ENCODE results near the gene SCFD2.
A peak's percentile ranks its signal among the peaks of the same experiment; 100 is the strongest.
"Not testable (repeated sequence)": the region's sequence is repeated elsewhere in the genome, so short reads cannot be mapped to it uniquely, and the experiment has no call there.

Gene SCFD2

DNA sequence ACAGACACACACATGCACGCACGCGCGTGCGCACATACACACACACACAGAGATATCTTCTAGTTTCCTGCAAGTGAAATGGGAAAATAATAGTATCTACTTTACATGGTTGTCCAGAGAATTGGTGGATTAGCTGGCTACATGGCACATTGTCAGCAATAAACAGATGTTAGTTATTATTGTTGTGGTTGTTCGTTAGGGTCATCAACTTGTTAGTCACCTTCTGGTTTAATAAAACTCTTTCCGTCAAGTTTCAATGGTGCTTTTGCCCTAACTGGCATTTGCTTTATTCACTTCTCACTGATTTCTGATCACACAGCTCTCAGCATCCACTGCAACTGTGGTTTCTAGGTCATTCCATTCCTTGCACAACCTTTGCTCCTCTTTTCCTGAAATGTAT is 529.2 kb downstream of the SCFD2 start:
- Mint-ChIP-seq H3K36me3 (ENCODE audit: low read depth) (no peaks in the 10 kb centered on the region), H3K27me3 (ENCODE audit: low read depth, poor library complexity) (peaks cover 7% of the 10 kb centered on the region), H3K4me3 (no peak overlapping the region), H3K9me3 (no peaks in the 10 kb centered on the region), H3K4me1 (peaks cover 45% of the 10 kb centered on the region), H3K27ac (no peak overlapping the region)
- TF ChIP-seq, protein P1, sequence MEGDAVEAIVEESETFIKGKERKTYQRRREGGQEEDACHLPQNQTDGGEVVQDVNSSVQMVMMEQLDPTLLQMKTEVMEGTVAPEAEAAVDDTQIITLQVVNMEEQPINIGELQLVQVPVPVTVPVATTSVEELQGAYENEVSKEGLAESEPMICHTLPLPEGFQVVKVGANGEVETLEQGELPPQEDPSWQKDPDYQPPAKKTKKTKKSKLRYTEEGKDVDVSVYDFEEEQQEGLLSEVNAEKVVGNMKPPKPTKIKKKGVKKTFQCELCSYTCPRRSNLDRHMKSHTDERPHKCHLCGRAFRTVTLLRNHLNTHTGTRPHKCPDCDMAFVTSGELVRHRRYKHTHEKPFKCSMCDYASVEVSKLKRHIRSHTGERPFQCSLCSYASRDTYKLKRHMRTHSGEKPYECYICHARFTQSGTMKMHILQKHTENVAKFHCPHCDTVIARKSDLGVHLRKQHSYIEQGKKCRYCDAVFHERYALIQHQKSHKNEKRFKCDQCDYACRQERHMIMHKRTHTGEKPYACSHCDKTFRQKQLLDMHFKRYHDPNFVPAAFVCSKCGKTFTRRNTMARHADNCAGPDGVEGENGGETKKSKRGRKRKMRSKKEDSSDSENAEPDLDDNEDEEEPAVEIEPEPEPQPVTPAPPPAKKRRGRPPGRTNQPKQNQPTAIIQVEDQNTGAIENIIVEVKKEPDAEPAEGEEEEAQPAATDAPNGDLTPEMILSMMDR (IDR thresholded peaks at IDR 0.05) = no peak
- no peak for DNase-seq

DNA sequence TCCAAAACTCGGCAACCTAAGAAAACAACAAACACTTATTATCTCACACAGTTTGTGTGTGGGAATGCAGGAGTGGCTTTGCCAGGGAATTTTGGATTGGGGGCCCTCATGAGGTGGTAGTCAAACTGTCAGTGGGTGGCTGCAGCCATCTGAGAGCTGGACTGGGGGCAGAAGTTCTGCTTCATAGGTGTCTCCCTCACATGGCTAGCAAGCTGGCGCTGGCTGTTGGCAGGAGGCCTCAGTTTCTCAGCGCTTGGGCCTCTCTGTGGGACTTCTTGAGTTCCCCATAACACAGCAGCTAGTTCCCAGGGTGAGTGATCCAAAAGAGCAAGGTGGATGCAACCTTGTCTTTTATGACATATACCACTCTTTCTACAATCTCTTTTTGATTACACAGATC is 529.7 kb downstream of the SCFD2 start:
- H3K9me3 Mint-ChIP-seq = no peaks in the 10 kb centered on the region
- TF ChIP-seq, protein P1 (IDR thresholded peaks at IDR 0.05) = no peak
- no peak for DNase-seq
- no peaks in the 10 kb centered on the region for H3K36me3 Mint-ChIP-seq (ENCODE audit: low read depth)
- no peak overlapping the region for H3K27ac Mint-ChIP-seq
- H3K4me1 Mint-ChIP-seq = peaks cover 39% of the 10 kb centered on the region
- H3K4me3 Mint-ChIP-seq = no peak overlapping the region
- H3K27me3 Mint-ChIP-seq (ENCODE audit: low read depth, poor library complexity) = peaks cover 7% of the 10 kb centered on the region

DNA sequence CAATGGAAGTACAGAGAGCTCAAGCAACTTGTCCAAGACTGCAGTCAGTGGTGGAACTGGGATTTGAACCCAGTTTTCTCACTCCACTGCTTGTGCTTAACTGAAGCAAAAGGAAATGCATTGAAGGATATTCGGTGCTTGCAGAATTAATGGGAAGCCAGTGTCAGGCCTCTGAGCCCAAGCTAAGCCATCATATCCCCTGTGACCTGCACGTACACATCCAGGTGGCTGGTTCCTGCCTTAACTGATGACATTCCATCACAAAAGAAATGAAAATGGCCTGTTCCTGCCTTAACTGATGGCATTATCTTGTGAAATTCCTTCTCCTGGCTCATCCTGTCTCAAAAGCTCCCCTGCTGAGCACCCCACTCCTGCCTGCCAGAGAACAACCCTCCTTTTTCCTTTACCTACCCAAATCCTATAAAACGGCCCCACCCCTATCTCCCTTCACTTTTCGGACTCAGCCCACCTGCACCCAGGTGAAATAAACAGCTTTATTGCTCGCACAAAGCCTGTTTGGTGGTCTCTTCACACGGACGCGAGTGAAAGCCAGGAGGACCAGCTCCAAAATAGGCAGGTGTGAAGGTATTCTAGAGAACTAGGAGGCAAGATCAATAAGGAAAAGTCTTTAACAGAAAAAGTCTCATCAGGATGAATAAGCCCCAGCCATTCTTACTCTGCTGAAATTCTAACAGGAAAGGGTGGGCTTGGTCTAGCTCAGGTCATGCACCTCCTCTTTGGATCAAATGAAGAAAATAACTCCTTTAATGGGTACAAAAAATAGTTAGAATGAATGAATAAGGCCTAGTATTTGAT is 531.0 kb downstream of the SCFD2 start:
- DNase-seq; H3K27ac Mint-ChIP-seq; H3K9me3 Mint-ChIP-seq; H3K36me3 Mint-ChIP-seq (ENCODE audit: low read depth); H3K27me3 Mint-ChIP-seq (ENCODE audit: low read depth, poor library complexity); H3K4me3 Mint-ChIP-seq: not testable (repeated sequence)
- H3K4me1 Mint-ChIP-seq = peaks cover 26% of the 10 kb centered on the region

DNA sequence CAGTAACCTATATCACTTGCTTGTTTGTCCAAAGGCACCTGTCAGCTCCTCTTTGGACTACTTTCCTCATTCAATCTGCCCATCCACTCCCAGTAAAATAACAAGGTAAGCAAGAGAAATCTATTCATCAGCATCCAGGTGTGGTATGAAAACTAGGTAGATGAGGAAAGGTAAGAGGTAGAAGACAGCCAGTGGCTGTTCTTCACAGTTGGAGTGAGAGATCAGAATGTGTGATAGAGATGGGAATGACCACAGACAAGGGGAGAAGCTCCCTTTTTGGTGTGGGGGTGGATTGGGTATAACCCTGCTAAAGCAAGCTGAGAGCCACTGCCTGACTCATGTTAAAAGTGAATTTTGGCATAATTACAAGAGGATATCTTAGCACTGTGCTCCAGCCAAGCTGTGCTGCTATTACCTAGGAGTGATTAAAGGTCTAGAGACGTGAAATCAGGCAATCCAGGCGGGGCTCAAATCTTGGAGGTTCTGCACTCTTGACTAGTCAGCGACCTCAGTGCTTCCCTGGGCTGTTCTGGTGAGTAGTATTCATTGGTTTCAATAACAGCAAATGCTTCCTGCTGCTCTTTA is 531.8 kb downstream of the SCFD2 start:
- Mint-ChIP-seq H3K27me3 (ENCODE audit: low read depth, poor library complexity) (peaks cover 7% of the 10 kb centered on the region), H3K27ac (no peak overlapping the region), H3K9me3 (no peaks in the 10 kb centered on the region), H3K4me3 (no peak overlapping the region), H3K36me3 (ENCODE audit: low read depth) (no peaks in the 10 kb centered on the region), H3K4me1 (peaks cover 18% of the 10 kb centered on the region)
- no peak for DNase-seq
- TF ChIP-seq, protein P1 (IDR thresholded peaks at IDR 0.05) = no peak

DNA sequence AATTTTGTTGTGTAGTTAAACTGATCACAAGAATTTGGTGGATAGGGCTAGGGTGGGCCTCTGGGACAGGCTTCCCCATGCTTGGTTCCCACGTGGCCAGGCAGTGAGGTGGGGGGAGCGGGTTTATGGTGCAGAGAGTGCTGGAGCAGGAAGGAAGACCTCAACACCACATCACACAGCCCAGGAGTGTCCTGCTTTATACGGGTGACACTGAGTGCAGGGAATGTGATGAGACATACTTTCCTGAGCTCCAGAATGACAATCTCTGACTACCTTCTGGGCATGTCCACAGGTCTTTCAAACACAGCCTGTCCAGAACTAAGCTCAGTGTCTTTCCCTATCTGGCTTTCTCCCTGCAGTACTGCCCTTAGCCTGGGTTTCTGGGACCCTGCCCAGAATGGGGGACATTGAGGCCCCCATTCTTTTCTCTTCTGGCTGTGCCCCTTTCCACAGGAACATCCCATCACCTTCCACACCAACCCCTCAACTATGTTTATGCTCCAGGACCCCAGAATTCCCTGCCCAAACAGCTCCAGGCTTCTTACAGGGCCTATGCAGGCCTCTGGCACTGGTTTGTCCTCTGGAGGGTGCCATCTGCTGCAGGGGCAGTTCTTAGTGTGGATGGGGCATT is 540.3 kb downstream of the SCFD2 start:
- H3K9me3 Mint-ChIP-seq = peaks cover 6% of the 10 kb centered on the region
- H3K27ac Mint-ChIP-seq = no peak overlapping the region
- H3K4me1 Mint-ChIP-seq = peaks cover 29% of the 10 kb centered on the region
- H3K27me3 Mint-ChIP-seq (ENCODE audit: low read depth, poor library complexity) = peaks cover 3% of the 10 kb centered on the region
- TF ChIP-seq, protein P1 (IDR thresholded peaks at IDR 0.05) = no peak
- no peak for DNase-seq
- no peaks in the 10 kb centered on the region for H3K36me3 Mint-ChIP-seq (ENCODE audit: low read depth)
- H3K4me3 Mint-ChIP-seq = no peak overlapping the region

DNA sequence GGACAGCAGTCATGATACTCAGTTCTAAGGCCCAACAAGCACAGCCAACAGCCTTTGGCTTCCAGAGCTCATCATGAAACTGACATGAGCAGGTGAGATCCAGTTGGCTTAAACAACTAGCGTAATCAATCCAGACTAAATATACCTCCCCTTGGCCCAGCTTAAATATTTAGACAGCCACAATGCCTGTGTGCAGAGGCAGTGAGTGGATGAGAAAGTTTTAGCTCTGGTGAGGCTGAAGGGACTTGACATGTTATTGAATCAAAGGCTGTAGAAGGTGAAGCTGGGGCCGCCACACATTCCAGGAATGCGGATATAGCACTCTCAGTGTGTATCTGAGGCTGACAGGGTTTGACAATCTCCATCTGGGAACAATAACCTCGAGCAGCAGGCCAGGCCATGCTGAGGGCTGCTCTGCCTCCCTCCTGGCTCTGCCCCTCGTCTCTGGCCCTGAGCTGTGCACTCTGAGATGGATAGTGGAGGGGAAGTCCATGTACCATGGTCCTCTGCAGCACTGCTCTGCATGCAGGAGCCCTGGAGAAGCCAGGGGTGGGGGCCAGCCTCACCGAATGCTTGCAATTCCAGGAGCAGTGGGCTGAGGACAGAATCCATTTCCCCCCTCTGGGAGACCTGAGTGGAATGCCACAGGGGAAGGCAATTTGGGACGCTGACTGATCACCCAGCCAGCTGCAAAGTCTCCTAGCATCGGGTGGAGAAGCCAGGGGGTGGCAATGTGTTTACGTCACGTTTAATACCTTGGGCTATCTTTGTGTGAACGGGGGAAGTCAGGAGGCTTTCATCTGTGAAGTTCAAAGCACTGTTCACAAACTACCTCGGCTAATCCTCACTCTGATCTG is 541.0 kb downstream of the SCFD2 start:
- Mint-ChIP-seq H3K27ac (peak overlapping the region; percentile 83), H3K4me1 (peaks cover 29% of the 10 kb centered on the region), H3K4me3 (no peak overlapping the region), H3K36me3 (ENCODE audit: low read depth) (no peaks in the 10 kb centered on the region), H3K27me3 (ENCODE audit: low read depth, poor library complexity) (peaks cover 3% of the 10 kb centered on the region), H3K9me3 (peaks cover 6% of the 10 kb centered on the region)
- TF ChIP-seq, protein P1 (IDR thresholded peaks at IDR 0.05) = no peak
- DNase-seq = peak; percentile 45

Measured in nephron progenitor cell (in vitro differentiated cells).